GM18508 (cell line): ENCODE results near the gene PRODH2.
"Not testable (repeated sequence)": the region's sequence is repeated elsewhere in the genome, so short reads cannot be mapped to it uniquely, and the experiment has no call there.

ENCODE experiments used
- ATAC-seq: cut with Tn5 transposase; IDR thresholded peaks from one replicate; pipeline ENCODE4 v1.9.1; 2021; ENCODE audit warnings: moderate number of reproducible peaks; ENCODE audit not compliant: insufficient read depth, unreplicated experiment

Gene PRODH2

DNA sequence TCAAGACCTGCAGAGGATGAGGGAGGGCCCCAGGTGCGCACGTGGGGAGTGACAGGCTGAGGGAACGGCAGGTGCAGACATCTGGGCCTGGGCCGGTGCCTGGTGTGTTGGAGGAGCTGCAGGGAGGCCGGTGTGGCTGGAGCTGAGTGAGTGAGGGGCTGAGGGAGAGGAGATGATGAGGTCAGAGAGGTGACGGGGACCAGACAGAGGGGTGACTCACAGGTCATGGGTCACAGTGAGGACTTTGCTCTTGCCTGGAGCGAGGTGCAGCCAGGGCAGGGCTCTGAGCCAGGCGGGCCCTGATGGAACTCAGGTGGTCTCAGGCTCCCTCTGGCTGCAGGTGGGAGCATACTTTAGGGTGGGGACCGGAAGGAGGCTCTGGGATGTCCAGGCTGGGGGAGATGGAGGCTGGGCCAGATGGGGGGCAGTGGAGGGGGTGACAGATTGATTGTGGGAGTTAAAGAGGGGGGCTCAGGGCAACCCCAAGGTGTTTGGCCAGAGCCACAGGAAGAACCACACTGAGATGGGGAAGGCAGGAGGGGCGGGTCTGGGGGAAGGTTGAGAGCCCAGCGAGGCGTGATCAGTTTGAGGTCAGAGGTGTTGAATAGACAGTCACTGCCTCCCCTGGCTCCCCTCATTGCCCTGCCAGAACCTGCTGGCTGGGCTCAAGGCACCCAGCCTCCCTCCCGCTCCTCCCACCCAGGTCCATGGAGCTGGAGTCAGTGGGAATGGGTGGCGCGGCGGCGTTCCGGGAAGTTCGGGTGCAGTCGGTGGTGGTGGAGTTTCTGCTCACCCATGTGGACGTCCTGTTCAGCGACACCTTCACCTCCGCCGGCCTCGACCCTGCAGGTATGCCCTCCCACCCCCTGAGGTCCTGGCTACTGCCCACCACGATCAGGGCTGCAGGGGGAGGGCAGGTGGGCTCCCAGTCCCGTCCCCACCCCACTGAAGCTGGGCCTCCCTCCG, 28.9 kb downstream of the PRODH2 start:
- ATAC-seq, result no peak

DNA sequence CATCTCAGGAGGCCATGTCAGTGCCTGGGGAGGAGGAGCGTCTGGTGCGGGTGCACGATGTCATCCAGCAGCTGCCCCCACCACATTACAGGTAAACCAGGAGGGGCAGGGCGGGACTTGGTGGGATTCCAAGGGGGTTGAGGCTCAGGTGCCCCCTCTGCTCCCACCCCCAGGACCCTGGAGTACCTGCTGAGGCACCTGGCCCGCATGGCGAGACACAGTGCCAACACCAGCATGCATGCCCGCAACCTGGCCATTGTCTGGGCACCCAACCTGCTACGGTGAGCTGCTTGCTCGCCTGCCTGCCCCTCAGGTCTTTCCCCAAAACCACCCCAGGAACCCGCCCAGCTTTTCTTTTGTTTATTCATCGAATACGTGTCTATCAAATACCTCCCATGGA, 30.1 kb downstream of the PRODH2 start:
- no peak for ATAC-seq

DNA sequence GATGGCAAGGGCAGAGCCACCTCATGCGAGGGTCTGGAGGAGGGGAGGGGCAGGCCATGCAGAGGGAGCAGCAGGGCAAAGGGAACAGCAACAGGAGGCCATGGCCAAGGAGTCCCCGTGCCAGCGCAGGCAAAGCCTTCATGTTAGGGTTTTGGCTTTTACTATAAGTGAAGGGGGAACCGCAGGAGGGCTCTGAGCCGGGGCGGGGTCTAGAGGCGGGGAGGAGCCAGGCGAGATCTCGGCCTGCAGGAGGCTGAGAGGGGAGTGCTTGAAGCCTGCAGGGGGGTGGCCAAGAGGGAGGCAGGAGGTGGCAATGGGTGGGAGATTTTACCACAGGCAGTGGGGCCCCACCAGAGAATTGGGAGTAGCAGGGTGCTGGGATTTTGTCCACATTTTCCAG, 31.0 kb downstream of the PRODH2 start:
- ATAC-seq, result no peak

DNA sequence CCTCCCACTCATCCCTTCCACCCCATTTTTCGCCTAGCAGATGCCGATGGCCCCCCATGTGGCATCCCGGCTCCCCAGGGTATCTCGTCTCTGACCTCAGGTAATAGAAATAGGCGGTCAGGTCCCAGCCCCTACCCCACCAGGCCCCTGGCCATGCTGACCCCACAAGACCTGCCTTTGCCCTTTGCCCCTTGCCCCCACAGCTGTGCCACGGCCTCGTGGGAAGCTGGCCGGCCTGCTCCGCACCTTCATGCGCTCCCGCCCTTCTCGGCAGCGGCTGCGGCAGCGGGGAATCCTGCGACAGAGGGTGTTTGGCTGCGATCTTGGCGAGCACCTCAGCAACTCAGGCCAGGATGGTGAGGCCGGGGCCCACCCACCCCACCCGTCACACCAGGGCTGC, 31.9 kb downstream of the PRODH2 start:
- no peak for ATAC-seq

DNA sequence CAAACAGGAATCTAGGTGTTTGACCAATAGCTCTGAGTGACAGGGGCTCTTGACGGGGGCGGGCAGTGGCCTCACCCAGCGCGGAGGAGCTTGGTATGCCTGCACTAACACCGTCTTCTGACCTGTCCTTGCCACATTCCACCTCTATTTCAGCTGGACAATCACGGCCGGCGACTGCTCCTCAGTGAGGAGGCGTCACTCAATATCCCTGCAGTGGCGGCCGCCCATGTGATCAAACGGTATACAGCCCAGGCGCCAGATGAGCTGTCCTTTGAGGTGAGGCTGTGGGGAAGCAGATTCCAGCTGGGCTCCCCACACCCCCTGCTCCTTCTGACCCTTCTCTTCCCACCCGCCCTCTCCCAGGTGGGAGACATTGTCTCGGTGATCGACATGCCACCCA, 32.6 kb downstream of the PRODH2 start:
- no peak for ATAC-seq

DNA sequence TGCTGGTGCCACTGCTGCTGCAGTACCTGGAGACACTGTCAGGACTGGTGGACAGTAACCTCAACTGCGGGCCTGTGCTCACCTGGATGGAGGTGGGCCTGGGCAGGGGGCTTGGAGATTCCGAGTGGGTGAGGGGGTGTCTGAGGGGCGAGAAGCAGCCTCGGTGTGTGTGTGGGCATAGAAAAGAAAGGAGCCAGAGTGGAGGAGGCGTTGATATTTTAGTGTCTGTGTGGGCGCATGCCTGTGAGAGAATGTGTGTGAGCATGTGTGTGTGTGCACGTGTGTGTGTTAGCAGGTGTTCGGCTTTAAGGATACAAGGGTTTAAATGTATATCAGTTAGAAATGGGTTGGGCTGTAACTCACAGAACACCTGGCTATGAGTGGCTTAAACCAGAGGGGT, 33.6 kb downstream of the PRODH2 start:
- ATAC-seq, result no peak

DNA sequence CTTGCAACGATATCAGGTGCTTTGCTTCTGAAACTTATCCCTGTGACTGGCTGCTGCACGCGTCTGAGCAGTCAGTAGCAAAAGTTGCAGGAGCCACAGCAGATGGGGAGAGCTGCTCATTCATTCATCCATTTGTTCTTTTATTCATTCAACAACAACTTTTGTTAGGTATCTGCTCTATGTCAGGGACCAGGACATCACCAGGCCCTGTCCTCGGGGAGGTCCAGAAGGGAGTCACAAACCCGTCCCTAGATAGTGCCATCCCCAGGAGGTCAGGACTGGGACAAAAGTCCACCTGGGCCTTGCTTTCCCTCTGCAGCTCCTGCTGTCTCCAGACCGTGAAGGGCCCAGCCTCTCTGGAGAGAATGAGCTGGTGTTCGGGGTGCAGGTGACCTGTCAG, 34.7 kb downstream of the PRODH2 start:
- no peak for ATAC-seq

DNA sequence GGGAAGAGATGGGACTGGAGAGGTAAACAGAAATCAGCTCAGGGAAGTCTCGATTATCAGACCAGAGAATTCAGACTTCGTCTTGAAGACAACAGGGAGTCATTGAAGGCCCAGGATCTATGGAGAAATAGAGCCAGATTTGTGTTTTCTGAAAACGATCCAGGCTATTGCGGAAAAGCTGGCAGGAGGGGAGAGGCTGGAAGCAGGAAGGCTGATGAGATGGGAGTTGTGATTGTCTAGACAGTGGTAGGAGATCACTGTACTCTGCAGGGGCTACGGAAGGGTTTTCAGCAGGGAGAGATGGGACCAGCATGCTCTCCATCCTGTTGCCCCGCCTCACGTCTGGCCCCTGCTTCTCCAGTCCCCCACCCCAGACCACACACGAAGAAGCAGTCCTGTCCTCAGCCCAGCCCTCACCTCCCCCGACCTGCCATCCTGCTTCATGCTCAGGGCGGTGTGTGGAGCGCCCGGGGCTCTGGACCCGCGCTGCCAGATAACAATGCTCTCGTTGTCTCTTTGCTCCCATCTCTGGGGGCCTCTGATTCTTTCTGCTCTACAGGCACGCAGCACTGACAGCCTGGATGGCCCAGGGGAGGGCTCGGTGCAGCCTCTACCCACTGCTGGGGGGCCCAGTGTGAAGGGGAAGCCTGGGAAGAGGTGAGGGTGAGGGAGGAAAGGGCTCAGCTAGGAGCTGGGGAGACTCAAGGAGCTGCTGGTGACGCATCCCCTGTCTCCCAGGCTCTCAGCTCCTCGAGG, 35.4 kb downstream of the PRODH2 start:
- ATAC-seq, result no peak

DNA sequence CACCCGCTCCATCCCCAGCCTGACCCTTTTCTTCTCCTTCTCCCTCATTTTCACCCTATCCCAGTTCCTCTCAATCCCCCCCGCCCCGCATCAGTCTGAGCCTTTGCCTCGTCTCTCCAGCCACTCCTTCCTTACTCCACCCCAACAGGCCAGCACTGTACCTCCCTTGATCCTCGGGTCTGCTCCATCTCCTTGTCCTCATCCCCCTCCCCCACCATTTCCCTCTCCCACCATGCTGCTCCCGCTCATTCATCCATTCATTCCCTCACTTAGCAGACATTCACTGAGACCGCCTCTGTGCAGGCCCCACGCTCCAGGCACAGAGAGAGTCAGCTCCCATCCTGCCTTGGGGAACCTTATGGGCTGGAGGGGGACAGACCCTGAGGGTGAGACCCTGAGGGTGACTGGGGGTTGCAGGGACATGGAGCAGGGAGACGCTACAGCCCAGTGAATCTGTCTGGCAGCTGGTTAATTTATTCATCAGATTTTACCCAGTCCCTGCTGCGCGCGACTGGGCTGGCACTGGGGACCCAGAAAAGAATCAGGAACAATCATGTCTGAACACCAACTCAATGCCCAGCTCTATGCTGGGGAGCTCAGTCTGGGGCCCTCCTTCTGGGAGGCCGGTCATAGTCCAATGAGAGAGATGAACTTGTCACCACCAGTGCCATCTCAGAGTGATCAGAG, 36.4 kb downstream of the PRODH2 start:
- ATAC-seq, result no peak

DNA sequence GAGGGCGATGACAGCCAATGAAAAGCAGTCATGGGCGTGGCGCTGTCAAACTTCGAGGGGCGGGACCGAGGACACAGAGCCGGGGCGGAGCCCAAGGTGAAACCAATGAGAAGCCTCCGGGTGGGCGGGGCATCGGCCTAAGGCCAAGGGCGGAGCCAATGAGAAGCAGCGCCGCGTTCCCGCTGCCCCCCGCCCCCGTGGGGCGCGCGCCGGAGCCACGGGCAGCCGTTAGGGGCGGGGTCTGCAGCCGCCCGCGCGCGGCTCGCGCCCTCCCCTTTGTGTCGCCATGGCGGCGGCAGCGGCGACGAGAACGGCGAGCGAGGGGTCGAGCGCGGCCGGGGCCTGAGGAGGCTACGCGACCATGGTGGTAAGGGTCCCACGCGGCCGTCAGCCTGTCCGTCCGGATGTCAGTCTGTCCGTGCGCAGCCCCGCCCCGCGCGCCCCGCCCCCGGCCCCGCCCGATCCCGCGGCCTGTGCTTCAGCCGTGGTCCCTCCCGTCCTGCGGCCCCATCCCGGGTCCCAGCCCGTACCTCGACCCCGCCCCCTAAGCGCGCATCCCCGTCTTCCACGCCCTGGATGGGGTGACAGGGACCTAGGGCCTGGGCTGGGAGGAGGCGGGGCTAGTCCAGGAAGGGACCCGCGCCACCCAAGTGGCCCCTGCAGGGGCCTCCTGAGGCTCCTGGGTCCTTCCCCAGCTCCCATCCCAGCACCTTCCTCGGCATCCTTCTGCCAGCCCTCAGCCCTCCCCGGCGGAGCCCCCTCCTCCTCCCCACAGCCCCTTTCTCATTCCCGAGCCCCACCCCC, 37.1 kb downstream of the PRODH2 start, which contains the start of gene ARHGAP33:
Gene ARHGAP33, plus strand, starts transcription at position 267 of the 804 bp plus-strand sequence. Its CDS starts 95 bp downstream, at position 362.
- ATAC-seq, result peak; percentile 65

DNA sequence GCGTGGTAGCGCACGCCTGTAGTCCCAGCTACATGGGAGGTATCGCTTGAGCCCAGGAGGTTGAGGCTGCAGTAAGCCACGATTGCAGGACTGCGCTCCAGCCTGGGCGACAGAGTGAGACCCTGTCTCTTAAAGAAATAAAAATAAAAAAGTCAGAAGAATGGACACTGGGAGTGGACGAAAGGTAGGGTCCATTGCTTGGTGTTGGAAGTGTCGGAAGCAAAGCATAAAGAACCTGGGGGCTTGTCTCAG, 37.7 kb downstream of the PRODH2 start:
- no peak for ATAC-seq

DNA sequence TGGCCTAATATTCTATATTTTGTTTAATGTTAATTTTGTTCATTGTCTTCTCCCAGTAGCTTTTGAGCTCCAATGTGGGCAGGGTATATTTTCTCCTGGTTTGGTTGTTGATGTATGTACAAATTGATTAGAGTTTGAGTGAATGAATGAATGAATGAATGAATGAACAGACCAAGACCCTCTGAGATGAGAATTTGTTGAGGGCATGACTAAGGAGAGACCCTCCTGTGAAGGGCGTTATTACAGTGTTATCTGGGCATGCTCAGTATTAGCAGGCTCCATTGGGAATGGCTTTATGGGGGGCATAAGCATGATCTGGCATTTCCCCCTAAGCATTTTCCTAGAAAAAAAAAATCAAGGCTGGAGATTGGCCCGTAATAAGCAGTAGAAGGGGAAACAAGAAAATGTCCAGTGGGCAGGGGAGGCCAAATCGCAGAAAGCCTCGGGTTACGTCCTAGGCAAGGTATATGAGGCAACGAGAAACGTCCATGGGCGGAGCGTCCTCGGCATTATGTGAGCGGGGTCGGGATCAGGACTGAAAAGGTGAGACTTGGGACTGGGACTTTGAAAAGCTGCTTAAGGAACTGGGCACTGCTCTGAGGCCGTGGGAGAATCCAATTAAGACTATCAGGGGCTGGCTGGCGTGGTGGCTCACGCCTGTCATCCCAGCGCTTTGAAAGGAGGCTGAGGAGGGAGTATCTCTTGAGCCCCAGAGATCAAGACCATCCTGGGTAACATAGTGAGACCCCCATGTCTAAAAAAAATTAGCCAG, 38.2 kb downstream of the PRODH2 start:
- no peak for ATAC-seq

DNA sequence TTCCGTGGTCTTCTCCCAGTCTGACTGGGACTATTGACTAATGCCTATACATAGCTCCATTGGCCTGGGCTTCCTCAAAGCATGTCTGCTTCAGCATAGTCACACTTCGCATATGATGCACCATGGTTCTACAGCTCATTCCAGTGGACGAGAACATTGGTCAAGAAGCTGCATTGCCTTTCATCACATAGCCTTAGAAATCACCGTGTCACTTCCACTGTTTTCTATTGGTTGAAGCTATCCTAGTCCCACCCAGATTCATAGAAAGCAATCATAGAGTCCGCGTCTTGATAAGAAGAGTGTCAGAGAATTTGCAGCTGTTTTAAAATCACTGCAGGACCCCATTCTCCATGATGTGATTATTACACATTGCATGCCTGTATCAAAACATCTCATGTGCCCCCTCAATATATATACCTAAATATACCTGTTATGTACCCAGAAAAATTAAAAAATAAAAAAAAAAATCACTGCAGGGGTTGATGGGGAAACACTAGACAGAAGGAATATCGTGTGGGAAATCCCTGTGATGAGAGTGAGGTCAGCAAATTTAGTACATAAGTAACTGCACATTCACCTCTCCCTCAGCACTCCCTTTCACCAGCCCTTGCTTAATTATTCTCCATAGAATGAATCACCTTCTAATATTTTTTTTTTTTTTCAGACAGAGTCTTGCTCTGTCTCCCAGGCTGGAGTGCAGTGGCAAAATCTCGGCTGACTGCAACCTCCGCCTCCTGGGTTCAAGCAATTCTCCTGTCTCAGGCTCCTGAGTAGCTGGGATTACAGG, 39.4 kb downstream of the PRODH2 start:
- ATAC-seq, result no peak

DNA sequence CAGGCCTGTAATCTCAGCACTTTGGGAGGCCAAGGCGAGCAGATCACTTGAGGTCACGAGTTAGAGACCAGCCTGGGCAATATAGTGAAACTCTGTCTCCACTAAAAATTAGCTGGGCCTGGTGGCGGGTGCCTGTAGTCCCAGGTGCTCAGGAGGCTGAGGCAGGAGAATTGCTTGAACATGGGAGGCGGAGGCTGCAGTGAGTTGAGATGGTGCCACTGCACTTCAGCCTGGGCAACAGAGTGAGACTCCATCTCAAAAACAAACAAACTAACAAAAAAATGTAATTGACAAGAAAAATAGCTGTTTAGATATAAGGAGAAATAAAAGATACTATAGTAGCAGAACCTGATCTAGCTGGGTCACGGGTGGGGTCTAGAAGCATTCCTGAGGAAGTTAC, 40.3 kb downstream of the PRODH2 start:
- ATAC-seq, result not testable (repeated sequence)

DNA sequence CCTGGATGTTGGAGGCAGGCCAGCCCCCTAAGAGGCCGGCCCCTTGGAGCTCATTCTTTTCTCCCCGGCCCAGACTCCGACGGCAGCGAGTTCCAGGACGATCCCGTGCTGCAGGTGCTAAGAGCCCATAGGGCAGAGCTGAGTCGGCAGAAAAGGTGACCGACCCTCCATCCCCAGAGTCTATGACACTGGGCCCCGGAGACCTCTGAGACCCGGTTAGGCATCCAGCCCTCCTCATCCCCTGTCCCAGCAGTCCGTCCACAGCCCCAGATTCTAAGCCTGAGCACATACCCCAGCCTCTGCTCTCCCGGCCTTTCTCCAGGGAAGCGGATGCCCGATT, 44.6 kb downstream of the PRODH2 start:
- ATAC-seq, result no peak

DNA sequence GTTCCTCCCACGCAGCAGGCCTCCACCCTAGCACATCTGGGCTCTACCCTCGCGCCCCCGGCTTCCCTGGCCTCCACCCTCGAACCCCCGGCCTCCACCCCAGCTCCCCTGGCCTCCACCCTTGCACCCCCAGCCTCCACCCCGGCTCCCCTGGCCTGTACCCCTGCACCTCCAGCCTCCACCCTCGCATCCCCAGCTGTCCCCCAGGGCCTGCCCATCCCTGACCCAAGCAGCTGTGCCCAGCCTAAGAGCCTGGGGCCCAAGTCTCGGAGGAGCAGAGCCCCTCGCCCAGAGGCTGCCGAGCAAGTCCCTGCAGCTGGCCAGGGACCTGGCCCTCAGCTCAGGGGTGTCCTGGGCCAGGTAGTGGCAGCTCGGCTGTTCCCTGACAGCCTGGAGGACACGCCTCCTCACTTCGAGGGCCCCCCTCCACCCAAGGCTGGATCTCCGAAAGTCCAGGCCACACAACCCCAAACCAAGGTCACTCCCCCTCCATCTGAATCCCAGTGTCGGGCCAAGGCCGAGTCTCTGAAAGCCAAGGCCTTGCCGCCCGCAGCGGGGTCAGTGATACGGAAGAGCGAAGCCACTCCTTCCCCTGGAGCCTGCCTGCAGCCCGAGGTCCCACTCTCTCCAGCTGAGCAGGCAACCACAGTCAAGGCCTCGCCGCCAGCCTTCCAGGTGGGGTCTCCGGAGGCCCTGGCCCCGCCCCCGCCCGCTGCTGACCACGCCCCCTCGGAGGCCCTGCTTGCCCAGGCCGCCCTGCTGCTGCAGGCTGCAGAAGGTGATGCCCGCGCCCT, 45.2 kb downstream of the PRODH2 start:
- ATAC-seq, result no peak

DNA sequence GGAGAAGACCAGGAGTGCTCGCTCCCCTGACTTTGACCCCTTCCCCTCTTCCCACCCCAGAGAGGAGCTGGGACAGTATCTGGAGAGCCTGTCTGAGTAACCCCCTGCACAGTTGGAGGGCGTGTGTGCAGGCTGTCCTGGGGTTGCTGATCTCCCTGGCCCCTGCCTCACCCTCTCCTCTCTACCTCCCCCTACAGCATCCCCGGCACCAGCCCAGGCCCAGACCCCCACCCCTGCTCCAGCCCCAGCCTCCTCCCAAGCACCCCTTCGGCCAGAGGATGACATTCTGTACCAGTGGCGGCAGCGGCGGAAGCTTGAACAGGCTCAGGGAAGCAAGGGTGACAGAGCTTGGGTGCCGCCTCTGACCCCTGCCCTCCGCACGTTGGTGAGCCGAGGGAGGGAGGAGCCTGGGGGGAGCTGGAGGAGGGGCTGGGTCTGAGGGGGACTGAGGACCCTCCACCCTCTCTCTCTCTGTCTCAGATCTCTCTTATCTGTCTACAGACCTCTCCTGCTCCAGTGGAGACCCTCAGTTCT, 46.0 kb downstream of the PRODH2 start:
- no peak for ATAC-seq
